Measurements from ENCODE around the gene CEMIP.

- TF ChIP-seq, protein P1, sequence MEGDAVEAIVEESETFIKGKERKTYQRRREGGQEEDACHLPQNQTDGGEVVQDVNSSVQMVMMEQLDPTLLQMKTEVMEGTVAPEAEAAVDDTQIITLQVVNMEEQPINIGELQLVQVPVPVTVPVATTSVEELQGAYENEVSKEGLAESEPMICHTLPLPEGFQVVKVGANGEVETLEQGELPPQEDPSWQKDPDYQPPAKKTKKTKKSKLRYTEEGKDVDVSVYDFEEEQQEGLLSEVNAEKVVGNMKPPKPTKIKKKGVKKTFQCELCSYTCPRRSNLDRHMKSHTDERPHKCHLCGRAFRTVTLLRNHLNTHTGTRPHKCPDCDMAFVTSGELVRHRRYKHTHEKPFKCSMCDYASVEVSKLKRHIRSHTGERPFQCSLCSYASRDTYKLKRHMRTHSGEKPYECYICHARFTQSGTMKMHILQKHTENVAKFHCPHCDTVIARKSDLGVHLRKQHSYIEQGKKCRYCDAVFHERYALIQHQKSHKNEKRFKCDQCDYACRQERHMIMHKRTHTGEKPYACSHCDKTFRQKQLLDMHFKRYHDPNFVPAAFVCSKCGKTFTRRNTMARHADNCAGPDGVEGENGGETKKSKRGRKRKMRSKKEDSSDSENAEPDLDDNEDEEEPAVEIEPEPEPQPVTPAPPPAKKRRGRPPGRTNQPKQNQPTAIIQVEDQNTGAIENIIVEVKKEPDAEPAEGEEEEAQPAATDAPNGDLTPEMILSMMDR (conservative IDR thresholded peaks at IDR 0.05): no peak
- no peak for TF ChIP-seq EZH2 (IDR thresholded peaks at IDR 0.05; ENCODE audit: low read depth)
These were observed 25.9 kb downstream of the CEMIP start for GRCh38 chr15:80804970-80805495.
